Stimulated activated memory B cell treated with anti-CD40 and anti-IgM and Interleukin-4, amounts not matched to agents 10 μg/mL and 1 μg/mL and 100 μg/mL, for 72 hours (primary cell): ENCODE data around the gene GSX2.
A peak's percentile ranks its signal among the peaks of the same experiment; 100 is the strongest.

Experiments used
- ATAC-seq: fragments of 150-1000 bp; cut with Tn5 transposase; 2 replicates; pipeline ENCODE4 v1.10.0; 2021
- H3K27ac Mint-ChIP-seq: one replicate; pipeline ENCODE4 v1.8.0; 2022; ENCODE audit warnings: mild to moderate bottlenecking, mixed read lengths
- H3K27me3 Mint-ChIP-seq: one replicate; pipeline ENCODE4 v1.8.0; 2022; ENCODE audit warnings: mixed read lengths
- H3K36me3 Mint-ChIP-seq: one replicate; pipeline ENCODE4 v1.8.0; 2022; ENCODE audit warnings: mixed read lengths
- H3K4me1 Mint-ChIP-seq: one replicate; pipeline ENCODE4 v1.8.0; 2022; ENCODE audit warnings: mixed read lengths
- H3K4me3 Mint-ChIP-seq: one replicate; pipeline ENCODE4 v1.8.0; 2022; ENCODE audit warnings: mild to moderate bottlenecking, moderate library complexity, mixed read lengths
- H3K9me3 Mint-ChIP-seq: one replicate; pipeline ENCODE4 v1.8.0; 2022; ENCODE audit warnings: mixed read lengths

Gene GSX2

DNA sequence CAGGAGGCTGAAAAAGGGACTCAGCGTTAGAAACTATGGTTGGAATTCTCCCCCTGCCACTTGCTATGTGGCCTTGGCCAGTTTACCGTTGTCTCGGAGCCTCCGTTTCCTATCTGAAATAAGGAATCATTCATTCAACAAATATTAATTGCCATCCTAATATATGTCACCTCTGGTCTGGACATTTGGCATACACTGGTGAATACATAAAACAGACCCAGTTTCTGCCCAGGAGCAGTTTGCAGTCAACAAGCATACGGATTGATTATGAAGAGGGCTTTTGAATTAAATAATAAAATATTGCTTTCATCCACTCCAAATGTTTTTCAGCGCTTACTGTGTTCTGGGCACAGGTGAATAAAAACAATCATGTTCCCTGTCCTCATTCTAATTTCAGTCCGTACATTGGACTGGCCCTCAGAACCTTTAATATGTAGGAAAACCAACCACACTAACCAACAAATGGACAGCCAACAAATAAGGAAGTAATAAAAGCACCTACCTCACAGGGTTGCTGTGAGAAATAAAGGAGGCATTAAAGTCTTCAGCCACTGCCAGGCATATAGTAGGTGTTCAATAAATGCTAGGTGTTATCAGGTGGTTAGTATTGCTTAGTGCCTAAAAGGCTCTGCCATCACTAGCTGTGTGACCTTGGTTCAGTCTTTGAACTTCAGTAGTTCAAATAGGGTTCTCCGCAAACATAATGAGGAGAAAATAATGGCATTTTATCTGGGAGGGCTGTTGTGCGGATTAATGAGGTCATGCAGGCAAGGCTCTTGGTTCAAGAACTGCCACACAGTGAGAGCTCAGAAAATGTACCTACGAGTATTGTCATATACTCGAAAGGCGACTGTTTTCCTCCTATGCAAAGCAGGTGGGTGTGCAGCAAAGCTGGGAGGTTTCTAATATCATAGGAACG lies 7.3 kb upstream of the GSX2 start:
- Mint-ChIP-seq H3K27ac (no peak overlapping the region), H3K4me3 (peak overlapping the region; percentile 79), H3K9me3 (no peaks in the 10 kb centered on the region), H3K27me3 (peaks cover 80% of the 10 kb centered on the region), H3K36me3 (no peaks in the 10 kb centered on the region), H3K4me1 (peaks cover 34% of the 10 kb centered on the region)
- no peak for ATAC-seq

DNA sequence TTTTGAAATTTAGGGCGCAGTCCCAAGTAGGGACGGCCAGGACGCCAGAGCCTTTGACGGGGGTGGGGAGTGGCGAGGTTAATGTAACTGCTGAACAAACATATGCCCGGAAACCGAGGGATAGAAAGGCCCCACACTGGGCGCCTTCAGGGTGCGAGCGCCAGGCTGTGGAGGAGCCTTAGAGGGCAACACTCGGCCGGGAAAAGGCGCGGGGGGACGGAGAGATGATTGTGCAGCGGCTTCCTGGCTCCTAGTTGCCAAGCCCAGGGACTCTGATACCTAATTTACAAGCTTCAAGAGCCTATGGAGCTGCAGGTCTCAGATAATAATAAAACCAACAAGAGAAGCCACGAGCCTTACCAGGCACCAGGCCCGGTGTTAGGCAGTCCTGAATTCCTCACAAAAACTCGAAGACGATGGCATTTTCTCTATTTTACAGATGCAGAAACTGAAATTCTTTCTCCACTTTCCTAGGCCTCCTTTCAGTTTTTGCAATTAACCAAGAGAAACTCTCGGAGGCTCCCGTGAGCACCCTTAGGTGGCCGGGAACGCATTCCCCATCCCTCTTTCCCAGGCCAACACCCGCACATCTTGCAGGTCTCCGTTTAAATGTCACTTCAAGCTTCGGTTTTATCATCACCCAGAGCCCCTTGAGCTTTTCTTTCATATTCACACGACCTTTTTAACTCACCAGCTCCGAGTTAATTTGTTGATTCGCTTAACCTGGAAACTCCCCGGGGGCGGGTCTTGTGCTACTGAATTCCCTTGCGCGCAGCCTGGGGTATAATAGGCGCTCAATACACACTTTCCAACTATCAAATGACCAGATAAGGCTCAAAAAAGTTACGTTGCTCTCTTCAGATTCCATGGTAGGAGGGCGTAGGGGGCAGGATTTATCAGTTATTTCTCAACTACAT lies 6.4 kb upstream of the GSX2 start:
- Mint-ChIP-seq H3K4me1 (peaks cover 36% of the 10 kb centered on the region), H3K9me3 (no peaks in the 10 kb centered on the region), H3K27me3 (peaks cover 83% of the 10 kb centered on the region), H3K36me3 (no peaks in the 10 kb centered on the region), H3K4me3 (peak overlapping the region; percentile 18), H3K27ac (no peak overlapping the region)
- no peak for ATAC-seq

DNA sequence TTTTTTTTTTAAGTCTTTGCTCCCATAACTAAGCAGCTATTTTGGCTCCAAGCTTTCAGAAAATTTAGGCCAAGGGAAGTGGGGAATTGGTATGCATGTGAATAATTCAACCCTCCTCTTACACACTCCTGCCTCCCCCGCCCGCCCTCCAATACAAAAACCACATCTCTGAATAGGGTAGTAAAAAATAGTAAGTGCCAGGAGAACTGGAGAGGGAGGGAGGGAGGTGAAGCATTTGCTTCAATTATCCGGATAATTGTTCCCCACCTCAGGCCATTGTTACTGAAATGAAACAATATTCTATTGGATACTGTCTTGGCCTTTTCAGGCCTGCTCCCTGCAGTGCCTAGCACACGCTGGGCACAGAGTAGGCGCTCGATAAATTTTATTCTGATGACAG lies 5.5 kb upstream of the GSX2 start:
- no peak for ATAC-seq
- peaks cover 44% of the 10 kb centered on the region for H3K4me1 Mint-ChIP-seq
- peaks cover 88% of the 10 kb centered on the region for H3K27me3 Mint-ChIP-seq
- H3K9me3 Mint-ChIP-seq: no peaks in the 10 kb centered on the region
- H3K36me3 Mint-ChIP-seq: no peaks in the 10 kb centered on the region
- H3K27ac Mint-ChIP-seq: no peak overlapping the region
- H3K4me3 Mint-ChIP-seq: no peak overlapping the region

- no peaks in the 10 kb centered on the region for H3K9me3 Mint-ChIP-seq
- no peaks in the 10 kb centered on the region for H3K36me3 Mint-ChIP-seq
- H3K27ac Mint-ChIP-seq: no peak overlapping the region
- H3K27me3 Mint-ChIP-seq: peaks cover 96% of the 10 kb centered on the region
- H3K4me1 Mint-ChIP-seq: peaks cover 53% of the 10 kb centered on the region
- H3K4me3 Mint-ChIP-seq: no peak overlapping the region
- no peak for ATAC-seq
Measured at GRCh38 chr4:54095110-54095825, 4.7 kb upstream of the GSX2 start.

DNA sequence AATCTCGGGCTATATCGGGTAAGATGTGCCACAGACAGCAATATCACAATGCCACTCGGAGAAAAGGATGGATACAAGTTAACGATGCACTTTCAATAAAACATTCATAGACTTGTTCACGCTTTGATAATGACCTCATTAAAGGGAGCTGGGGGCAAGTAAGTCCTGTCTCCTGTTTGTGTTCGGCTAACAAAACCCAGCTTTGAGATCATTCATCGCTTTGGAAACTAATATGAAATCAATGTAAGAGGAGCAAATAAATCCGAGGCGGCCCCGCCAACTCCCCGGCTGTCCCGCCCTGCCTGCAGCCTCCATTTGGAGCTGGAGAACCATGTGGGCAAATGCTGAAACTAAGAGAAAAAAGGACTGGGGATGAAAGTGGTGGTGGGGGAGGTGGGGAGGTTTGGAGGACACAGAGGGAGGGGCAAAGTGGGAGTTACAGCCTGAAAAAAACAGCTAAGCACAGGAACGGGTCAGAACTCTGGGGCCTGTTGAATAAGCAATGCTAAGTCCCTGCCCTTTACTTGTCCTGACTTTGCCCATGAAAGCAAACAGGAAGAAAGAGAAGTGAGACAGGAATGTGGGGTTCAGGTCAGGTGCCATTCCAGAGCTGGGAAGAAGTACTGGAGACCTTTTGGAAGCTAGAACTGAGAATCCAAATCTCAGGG lies 3.5 kb upstream of the GSX2 start:
- ATAC-seq: no peak
- no peak overlapping the region for H3K27ac Mint-ChIP-seq
- H3K4me3 Mint-ChIP-seq: no peak overlapping the region
- no peaks in the 10 kb centered on the region for H3K36me3 Mint-ChIP-seq
- H3K4me1 Mint-ChIP-seq: peaks cover 56% of the 10 kb centered on the region
- H3K27me3 Mint-ChIP-seq: peaks cover 100% of the 10 kb centered on the region
- no peaks in the 10 kb centered on the region for H3K9me3 Mint-ChIP-seq

GRCh38 chr4:54097152-54097551 lies 2.8 kb upstream of the GSX2 start:
- H3K27me3 Mint-ChIP-seq: peaks cover 99% of the 10 kb centered on the region
- no peak overlapping the region for H3K4me3 Mint-ChIP-seq
- H3K9me3 Mint-ChIP-seq: no peaks in the 10 kb centered on the region
- H3K36me3 Mint-ChIP-seq: no peaks in the 10 kb centered on the region
- ATAC-seq: no peak
- peaks cover 54% of the 10 kb centered on the region for H3K4me1 Mint-ChIP-seq
- no peak overlapping the region for H3K27ac Mint-ChIP-seq

GRCh38 chr4:54098375-54098774 lies 1.6 kb upstream of the GSX2 start:
- Mint-ChIP-seq H3K27me3 (peaks cover 98% of the 10 kb centered on the region), H3K9me3 (no peaks in the 10 kb centered on the region), H3K4me3 (no peak overlapping the region), H3K36me3 (no peaks in the 10 kb centered on the region), H3K4me1 (peaks cover 57% of the 10 kb centered on the region), H3K27ac (no peak overlapping the region)
- ATAC-seq: no peak

DNA sequence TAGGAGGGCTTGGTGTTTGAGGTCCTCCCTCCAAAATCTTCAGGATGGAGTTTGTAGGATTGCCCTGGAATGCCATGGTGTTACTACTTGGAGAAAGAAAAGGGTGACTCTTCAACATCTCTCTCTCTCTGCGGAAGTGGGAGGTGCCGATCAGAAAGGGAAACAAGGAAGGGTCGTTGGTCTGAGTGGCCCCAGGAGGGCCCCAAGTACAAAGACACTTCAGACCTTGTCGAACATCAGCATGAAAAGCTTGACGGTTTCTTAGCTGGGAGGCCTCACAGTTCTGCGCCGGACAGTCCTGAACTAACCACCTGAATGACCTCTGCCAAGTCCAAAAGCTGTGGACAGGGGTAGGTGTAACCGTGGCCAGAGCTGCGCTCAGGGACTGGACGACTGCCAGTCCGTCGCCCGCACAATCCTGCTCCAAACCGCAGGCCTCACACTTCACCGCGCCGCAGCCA lies 646 bp upstream of the GSX2 start:
- H3K4me1 Mint-ChIP-seq: peaks cover 50% of the 10 kb centered on the region
- ATAC-seq: no peak
- H3K27ac Mint-ChIP-seq: no peak overlapping the region

GRCh38 chr4:54100595-54101189 lies 729 bp downstream of the GSX2 start:
- no peaks in the 10 kb centered on the region for H3K9me3 Mint-ChIP-seq
- no peak overlapping the region for H3K27ac Mint-ChIP-seq
- ATAC-seq: peak; percentile 25
- peaks cover 98% of the 10 kb centered on the region for H3K27me3 Mint-ChIP-seq
- peak overlapping the region; percentile 52 for H3K4me3 Mint-ChIP-seq
- no peaks in the 10 kb centered on the region for H3K36me3 Mint-ChIP-seq
- peaks cover 57% of the 10 kb centered on the region for H3K4me1 Mint-ChIP-seq

More for the DNA sequence above, 646 bp upstream of the GSX2 start:
- Mint-ChIP-seq H3K36me3 (no peaks in the 10 kb centered on the region), H3K9me3 (no peaks in the 10 kb centered on the region), H3K4me3 (peak overlapping the region; percentile 45), H3K27me3 (peaks cover 98% of the 10 kb centered on the region)

DNA sequence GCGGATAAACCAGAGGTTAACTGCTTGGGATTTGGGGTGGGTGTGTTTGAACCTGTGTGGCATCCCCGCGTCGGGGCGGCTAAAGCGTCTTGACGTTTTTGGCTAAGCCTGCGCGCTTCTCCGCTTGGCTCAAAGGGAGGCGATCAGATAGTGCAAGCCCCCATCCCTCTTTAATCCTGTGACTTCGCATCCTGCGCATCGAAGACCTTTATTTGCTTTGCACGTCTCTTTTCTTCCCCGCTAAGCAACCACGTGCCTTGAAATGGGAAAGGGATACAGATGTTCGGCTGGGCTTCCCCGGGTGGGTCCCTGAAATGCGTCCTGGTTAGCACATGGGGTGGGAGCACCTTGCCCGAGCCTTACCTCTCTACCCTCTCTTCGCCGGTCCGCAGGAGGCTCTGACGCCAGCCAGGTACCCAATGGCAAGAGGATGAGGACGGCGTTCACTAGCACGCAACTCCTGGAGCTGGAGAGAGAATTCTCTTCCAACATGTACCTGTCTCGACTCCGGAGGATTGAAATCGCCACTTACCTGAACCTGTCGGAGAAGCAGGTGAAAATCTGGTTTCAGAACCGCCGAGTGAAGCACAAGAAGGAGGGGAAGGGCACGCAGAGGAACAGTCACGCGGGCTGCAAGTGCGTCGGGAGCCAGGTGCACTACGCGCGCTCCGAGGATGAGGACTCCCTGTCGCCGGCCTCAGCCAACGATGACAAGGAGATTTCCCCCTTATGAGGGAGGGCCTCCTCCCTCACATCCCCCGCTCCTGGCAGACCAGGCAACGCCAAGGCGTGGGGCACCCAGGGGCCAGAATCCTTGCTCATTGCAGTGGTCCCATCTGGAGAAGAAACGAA lies 1.5 kb downstream of the GSX2 start:
- H3K4me1 Mint-ChIP-seq: peaks cover 54% of the 10 kb centered on the region
- H3K9me3 Mint-ChIP-seq: no peaks in the 10 kb centered on the region
- H3K36me3 Mint-ChIP-seq: no peaks in the 10 kb centered on the region
- peaks cover 96% of the 10 kb centered on the region for H3K27me3 Mint-ChIP-seq
- ATAC-seq: no peak
- no peak overlapping the region for H3K27ac Mint-ChIP-seq
- H3K4me3 Mint-ChIP-seq: peak overlapping the region; percentile 43

GRCh38 chr4:54102531-54103106 lies 2.7 kb downstream of the GSX2 start:
- Mint-ChIP-seq H3K4me1 (peaks cover 54% of the 10 kb centered on the region), H3K36me3 (no peaks in the 10 kb centered on the region), H3K27ac (no peak overlapping the region), H3K4me3 (no peak overlapping the region), H3K27me3 (peaks cover 96% of the 10 kb centered on the region), H3K9me3 (no peaks in the 10 kb centered on the region)
- no peak for ATAC-seq

GRCh38 chr4:54103190-54103574 lies 3.2 kb downstream of the GSX2 start:
- Mint-ChIP-seq H3K4me3 (no peak overlapping the region), H3K27me3 (peaks cover 96% of the 10 kb centered on the region), H3K9me3 (no peaks in the 10 kb centered on the region), H3K4me1 (peaks cover 57% of the 10 kb centered on the region), H3K27ac (no peak overlapping the region), H3K36me3 (no peaks in the 10 kb centered on the region)
- ATAC-seq: no peak

DNA sequence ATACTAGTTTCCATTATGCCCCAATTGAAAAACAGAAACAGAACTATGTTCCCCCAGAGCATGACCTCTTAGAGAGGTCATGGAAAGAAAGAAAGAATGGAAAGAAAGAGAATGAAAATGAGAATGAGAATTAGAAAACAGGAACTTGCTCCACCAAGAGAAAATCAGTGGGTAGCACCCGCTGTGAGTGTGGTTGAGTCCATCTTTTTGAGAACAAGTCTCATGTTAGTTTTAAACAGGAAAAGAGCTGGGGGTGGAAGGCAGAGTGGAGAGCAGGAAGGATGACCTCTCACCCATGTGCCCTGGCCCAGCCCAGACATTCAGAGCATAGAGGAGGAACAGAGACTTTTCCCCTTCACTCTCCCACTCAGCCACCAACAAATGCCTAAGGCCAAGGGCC lies 4.9 kb downstream of the GSX2 start:
- Mint-ChIP-seq H3K27ac (no peak overlapping the region), H3K9me3 (no peaks in the 10 kb centered on the region), H3K36me3 (no peaks in the 10 kb centered on the region), H3K4me1 (peaks cover 55% of the 10 kb centered on the region), H3K27me3 (peaks cover 96% of the 10 kb centered on the region), H3K4me3 (no peak overlapping the region)
- peak; percentile 27 for ATAC-seq
